Measurements from ENCODE around the gene TENT5A.

Gene TENT5A

GRCh38 chr6:81764531-81764930 is 12.1 kb upstream of the TENT5A start:
- Histone ChIP-seq H3K9ac (ENCODE audit: low read depth, low read length) (no peak overlapping the region), H3K9me3 (ENCODE audit: control insufficient read depth, insufficient read depth, low read length) (no peaks in the 10 kb centered on the region; the same call in 1 of the 2 replicates), H3K36me3 (ENCODE audit: insufficient read depth, low read length) (no peaks in the 10 kb centered on the region), H3K4me1 (ENCODE audit: insufficient read depth, low read length) (peaks cover 17% of the 10 kb centered on the region)

DNA sequence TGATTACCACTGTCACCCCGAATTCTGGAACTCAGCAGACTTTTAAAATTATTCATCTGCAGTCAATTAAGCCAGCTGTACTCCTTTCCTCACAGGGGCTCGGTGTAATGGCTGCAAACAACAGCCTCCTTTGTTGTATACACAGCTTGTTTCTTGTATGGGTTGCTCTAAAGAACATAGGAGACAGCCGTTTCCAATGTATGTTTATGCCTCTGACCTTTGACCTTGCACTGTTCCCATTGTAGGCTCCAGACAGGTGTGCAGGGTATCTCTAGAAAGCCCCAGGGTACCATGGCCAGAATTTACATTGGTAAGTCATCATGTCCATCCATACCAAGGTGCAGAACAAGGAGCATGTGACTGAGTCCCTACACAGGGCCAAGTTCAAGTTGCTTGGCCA is 11.5 kb upstream of the TENT5A start:
- Histone ChIP-seq H3K9me3 (ENCODE audit: control insufficient read depth, insufficient read depth, low read length) (no peaks in the 10 kb centered on the region; the same call in 1 of the 2 replicates), H3K9ac (ENCODE audit: low read depth, low read length) (no peak overlapping the region), H3K4me1 (ENCODE audit: insufficient read depth, low read length) (peaks cover 17% of the 10 kb centered on the region), H3K36me3 (ENCODE audit: insufficient read depth, low read length) (no peaks in the 10 kb centered on the region)

DNA sequence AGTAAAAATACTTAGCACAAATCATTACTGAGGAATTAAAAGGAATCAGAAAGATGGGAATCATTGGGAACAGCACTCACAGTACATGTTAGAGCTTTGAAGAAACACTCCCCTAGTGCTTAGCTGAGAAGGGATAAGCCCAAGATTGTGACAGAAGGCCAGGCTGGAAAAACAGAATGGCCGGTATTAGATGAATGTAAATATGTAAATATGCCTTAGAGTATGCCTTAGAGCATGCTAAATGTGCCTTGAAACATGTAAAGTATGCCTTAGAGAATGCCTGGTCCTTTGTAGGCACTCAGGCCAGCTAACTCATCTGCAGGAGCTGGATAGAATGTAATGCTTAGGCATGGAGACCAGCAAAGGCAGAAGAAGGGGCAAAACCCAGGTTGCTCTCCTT is 10.6 kb upstream of the TENT5A start:
- H3K36me3 ChIP-seq (ENCODE audit: insufficient read depth, low read length): no peaks in the 10 kb centered on the region
- H3K9me3 ChIP-seq (ENCODE audit: control insufficient read depth, insufficient read depth, low read length): no peaks in the 10 kb centered on the region; the same call in 1 of the 2 replicates
- peaks cover 17% of the 10 kb centered on the region for H3K4me1 ChIP-seq (ENCODE audit: insufficient read depth, low read length)
- no peak overlapping the region for H3K9ac ChIP-seq (ENCODE audit: low read depth, low read length)

DNA sequence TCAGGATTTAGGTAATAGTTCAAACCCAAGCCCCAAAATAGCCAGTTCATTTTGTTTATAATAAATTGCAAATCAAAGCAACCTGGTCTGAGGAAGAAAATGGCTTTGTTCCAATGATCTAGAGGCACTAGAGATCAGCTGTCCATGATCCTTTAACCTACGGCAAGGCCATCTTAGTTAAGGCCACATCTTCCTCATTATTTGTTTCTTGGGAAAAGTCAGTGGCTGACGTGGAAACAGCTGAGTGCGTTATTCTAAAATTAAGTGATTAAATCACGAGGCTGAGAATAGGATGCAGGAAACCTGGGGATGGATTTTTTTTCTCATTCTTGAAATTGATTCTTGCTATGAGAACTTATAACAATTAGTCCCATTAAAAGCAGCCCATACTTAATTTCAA is 10.1 kb upstream of the TENT5A start:
- H3K9me3 ChIP-seq (ENCODE audit: control insufficient read depth, insufficient read depth, low read length): no peaks in the 10 kb centered on the region; the same call in 1 of the 2 replicates
- peaks cover 19% of the 10 kb centered on the region for H3K4me1 ChIP-seq (ENCODE audit: insufficient read depth, low read length)
- no peaks in the 10 kb centered on the region for H3K36me3 ChIP-seq (ENCODE audit: insufficient read depth, low read length)
- H3K9ac ChIP-seq (ENCODE audit: low read depth, low read length): no peak overlapping the region

DNA sequence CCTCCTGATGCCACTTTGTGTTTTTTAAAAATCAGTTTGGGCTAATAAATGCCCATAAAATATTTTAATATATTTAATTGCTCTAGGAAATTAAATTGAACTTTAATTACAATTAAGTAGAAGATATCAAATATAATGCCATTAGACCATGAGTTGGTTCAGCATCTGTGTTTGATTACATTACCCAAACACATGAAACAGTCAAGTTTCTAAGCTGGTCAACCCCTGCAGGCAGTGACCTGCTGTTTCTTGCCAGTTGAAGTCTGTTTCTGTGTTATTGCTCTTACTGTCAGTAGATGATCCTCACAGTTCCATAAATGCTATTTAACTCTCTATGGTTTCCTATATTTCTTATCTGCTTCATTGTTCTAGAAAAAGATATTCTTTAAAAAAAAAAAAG is 9.7 kb upstream of the TENT5A start:
- Histone ChIP-seq H3K9ac (ENCODE audit: low read depth, low read length) (no peak overlapping the region), H3K4me1 (ENCODE audit: insufficient read depth, low read length) (peaks cover 18% of the 10 kb centered on the region), H3K36me3 (ENCODE audit: insufficient read depth, low read length) (no peaks in the 10 kb centered on the region), H3K9me3 (ENCODE audit: control insufficient read depth, insufficient read depth, low read length) (no peaks in the 10 kb centered on the region; the same call in 1 of the 2 replicates)

DNA sequence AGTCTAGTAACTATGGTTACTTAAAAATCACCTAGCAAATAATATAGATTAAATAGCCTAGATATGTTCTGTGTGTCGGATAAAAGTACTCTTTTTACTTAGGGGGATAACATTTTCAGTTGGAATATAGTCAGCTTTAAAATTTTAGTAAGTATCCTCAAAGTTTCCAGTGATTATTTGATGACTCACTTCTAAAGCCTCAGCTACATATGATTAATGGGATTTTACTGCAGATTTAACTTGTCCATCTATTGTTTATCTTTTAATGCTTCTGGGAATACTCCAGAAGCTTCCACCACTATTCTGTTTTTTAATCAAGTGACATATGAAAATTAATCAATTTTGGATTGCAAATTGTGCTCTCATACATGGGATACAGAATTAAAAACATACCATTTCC is 8.7 kb upstream of the TENT5A start:
- Histone ChIP-seq H3K36me3 (ENCODE audit: insufficient read depth, low read length) (no peaks in the 10 kb centered on the region), H3K4me1 (ENCODE audit: insufficient read depth, low read length) (peaks cover 13% of the 10 kb centered on the region), H3K9ac (ENCODE audit: low read depth, low read length) (no peak overlapping the region), H3K9me3 (ENCODE audit: control insufficient read depth, insufficient read depth, low read length) (no peaks in the 10 kb centered on the region; the same call in 1 of the 2 replicates)

- no peaks in the 10 kb centered on the region; the same call in 1 of the 2 replicates for H3K9me3 ChIP-seq (ENCODE audit: control insufficient read depth, insufficient read depth, low read length)
- H3K9ac ChIP-seq (ENCODE audit: low read depth, low read length): no peak overlapping the region
- H3K4me1 ChIP-seq (ENCODE audit: insufficient read depth, low read length): peaks cover 13% of the 10 kb centered on the region
- no peaks in the 10 kb centered on the region for H3K36me3 ChIP-seq (ENCODE audit: insufficient read depth, low read length)
Observed at GRCh38 chr6:81759782-81760181, 7.3 kb upstream of the TENT5A start.

- Histone ChIP-seq H3K9ac (ENCODE audit: low read depth, low read length) (no peak overlapping the region), H3K9me3 (ENCODE audit: control insufficient read depth, insufficient read depth, low read length) (no peaks in the 10 kb centered on the region), H3K4me1 (ENCODE audit: insufficient read depth, low read length) (peaks cover 13% of the 10 kb centered on the region), H3K36me3 (ENCODE audit: insufficient read depth, low read length) (no peaks in the 10 kb centered on the region)
Observed at GRCh38 chr6:81758221-81758620, 5.7 kb upstream of the TENT5A start.

- no peaks in the 10 kb centered on the region for H3K36me3 ChIP-seq (ENCODE audit: insufficient read depth, low read length)
- no peaks in the 10 kb centered on the region for H3K9me3 ChIP-seq (ENCODE audit: control insufficient read depth, insufficient read depth, low read length)
- H3K4me1 ChIP-seq (ENCODE audit: insufficient read depth, low read length): peaks cover 11% of the 10 kb centered on the region
- H3K9ac ChIP-seq (ENCODE audit: low read depth, low read length): no peak overlapping the region
Observed at GRCh38 chr6:81756690-81757089, 4.2 kb upstream of the TENT5A start.

DNA sequence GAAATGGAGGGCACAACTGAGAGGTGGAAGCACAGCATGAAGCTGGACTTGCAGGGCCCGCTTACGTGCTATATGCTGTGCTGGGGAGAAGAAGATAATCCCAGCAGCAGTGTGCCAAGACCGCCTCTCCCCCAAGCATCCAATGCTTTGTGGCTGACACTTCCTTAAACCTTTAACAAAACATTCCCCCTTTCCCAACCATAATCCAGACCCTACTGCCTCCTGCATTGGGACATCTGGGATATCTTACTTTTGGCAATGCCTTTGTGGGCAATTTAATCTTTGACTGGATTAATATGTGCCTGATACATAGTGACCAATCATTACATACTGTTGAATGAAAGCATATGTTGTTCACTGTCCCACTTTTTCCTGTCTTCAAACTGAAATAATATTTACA is 3.1 kb upstream of the TENT5A start:
- no peak overlapping the region for H3K9ac ChIP-seq (ENCODE audit: low read depth, low read length)
- H3K36me3 ChIP-seq (ENCODE audit: insufficient read depth, low read length): no peaks in the 10 kb centered on the region
- H3K9me3 ChIP-seq (ENCODE audit: control insufficient read depth, insufficient read depth, low read length): no peaks in the 10 kb centered on the region
- peaks cover 11% of the 10 kb centered on the region for H3K4me1 ChIP-seq (ENCODE audit: insufficient read depth, low read length)

- H3K9me3 ChIP-seq (ENCODE audit: control insufficient read depth, insufficient read depth, low read length): no peaks in the 10 kb centered on the region
- peaks cover 11% of the 10 kb centered on the region for H3K4me1 ChIP-seq (ENCODE audit: insufficient read depth, low read length)
- no peaks in the 10 kb centered on the region for H3K36me3 ChIP-seq (ENCODE audit: insufficient read depth, low read length)
- H3K9ac ChIP-seq (ENCODE audit: low read depth, low read length): no peak overlapping the region
Observed at GRCh38 chr6:81754906-81755305, 2.4 kb upstream of the TENT5A start.

DNA sequence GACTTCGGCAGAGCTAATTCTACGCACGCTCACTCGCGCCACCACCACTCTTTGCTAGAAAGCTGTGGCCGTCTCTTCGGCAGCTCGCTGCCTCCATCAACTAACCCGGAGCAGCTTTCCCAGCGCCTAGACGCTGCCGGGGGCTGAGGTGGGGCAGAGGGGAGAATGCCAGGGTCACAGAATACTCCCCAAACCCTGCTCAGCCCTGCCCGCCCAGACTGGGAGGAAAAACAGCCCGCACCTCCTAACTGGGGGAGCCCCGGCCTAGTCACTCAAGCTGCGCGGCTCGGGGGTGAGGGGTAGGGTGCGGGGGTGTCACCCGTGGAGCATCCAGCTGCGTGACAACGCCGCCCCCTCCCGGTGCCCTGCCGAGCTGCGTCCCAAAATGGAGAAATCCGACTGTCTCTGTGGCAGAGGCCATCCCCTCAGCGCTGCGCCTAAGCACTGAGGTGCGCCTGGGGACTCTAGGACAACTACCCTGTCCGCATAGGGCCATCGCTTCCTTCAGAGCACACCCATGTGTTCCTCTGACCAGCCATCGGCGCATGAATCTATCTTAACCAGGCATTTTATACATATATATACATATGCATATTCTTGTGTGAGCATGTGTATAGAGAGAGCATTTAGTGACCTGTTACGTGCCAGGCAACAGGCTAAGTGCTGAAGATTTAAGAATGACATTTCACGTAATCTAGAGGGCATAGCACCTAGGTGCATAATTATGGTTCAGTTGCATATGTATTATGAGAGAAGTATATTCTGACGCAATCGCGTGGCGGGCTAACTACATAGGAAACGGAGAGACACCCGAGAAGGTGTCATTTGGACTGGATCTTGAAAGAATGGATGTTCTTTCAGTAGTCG is 1.5 kb upstream of the TENT5A start:
- Histone ChIP-seq H3K9me3 (ENCODE audit: control insufficient read depth, insufficient read depth, low read length) (no peaks in the 10 kb centered on the region), H3K36me3 (ENCODE audit: insufficient read depth, low read length) (no peaks in the 10 kb centered on the region), H3K4me1 (ENCODE audit: insufficient read depth, low read length) (peaks cover 11% of the 10 kb centered on the region), H3K9ac (ENCODE audit: low read depth, low read length) (peak overlapping the region; percentile 86; the same call in 1 of the 2 replicates)

DNA sequence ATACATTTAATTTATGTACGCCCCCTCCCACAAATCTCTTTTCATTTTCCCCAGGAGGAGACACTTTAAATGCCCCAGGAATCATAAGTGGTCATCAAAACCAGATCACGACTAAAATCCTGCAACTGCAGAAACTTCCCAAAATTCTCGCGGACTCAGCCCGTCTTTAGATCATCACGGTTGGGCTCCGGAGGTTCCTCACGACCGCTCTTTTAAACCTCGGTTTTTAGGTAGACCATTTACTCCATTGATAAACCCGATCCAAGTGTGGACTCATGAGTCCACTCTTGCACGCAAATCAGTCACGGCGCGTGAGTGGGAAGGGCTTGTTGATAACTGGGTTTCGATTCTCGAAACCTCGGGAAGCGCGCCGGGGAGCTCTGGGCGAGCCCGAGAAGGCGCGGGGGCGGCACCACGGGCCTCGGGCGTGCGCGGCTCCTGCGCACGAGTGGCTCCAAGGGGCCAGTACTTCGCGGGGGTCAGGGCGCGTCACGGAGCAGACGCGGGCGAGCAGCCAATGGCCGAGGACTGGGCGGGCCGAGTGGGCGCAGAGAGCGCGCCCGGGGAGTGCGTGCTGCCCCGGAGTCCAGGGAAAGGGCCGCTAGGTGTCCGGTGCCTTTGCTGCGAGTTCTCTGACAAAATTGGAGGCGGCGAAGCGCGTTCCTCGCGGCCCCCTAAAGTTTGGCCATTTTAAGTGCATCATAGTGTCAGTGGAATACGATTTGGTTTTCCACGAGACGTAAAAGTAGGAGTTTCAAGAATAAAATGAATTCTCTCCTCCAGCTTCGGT is 635 bp upstream of the TENT5A start:
- Histone ChIP-seq H3K9me3 (ENCODE audit: control insufficient read depth, insufficient read depth, low read length) (no peaks in the 10 kb centered on the region), H3K9ac (ENCODE audit: low read depth, low read length) (peak overlapping the region; percentile 86), H3K36me3 (ENCODE audit: insufficient read depth, low read length) (no peaks in the 10 kb centered on the region), H3K4me1 (ENCODE audit: insufficient read depth, low read length) (peaks cover 11% of the 10 kb centered on the region)

DNA sequence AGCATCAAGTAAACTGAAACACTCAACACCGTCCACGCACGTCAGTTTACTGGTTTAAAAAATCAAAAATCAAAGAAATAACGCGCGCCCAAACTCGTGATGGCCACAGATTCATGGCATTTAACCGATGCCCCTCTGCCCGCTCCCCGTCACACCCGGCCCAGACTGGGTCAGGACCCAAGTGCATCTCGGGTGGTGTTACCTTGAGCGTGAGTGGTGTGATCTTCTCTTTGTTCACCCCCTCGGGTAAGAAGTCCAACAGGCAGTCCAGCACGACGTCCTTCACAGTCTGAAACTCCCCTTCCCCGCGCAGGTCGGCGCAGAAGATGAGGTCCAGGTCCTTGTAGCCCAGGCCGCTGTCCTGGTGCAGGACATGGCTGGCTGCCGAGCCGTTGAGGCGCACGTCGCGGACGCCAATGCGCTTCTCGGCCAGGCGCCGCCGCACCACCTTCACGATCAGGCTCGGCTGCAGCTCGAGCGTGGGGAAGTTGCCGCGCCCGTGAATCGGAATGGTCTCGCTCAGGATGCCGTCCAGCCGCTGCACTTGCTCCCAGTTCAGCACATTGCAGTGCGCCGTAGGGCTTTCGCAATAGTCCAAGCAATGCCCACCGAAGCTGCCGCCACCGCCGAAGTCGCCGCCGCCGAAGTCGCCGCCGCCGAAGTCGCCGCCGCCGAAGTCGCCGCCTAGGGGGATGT is 945 bp downstream of the TENT5A start:
- Histone ChIP-seq H3K4me1 (ENCODE audit: insufficient read depth, low read length) (no peaks in the 10 kb centered on the region; the same call in 1 of the 2 replicates), H3K9me3 (ENCODE audit: control insufficient read depth, insufficient read depth, low read length) (no peaks in the 10 kb centered on the region), H3K36me3 (ENCODE audit: insufficient read depth, low read length) (no peaks in the 10 kb centered on the region), H3K9ac (ENCODE audit: low read depth, low read length) (peak overlapping the region; percentile 86)
